ENCODE data around the gene TNXB.
A peak's percentile ranks its signal among the peaks of the same experiment; 100 is the strongest.

Gene TNXB

DNA sequence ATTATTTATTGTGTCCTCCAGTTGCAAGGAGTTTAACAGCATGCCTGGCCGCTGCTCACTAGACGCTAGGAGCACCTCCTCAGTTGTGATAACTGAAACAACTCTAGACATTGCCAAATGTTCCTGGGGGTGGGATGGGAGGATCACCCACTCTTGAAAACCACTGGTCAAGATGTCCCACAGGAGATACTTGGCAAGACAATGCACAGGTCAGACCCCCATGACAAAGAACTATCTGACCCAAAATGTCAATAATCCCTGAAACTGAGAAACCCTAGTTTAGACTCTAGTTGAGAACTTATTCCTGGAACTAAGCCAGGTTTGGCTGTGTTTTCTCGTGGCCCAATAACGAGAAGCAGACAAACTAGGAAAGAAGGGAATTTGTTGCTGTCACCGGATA lies 30.5 kb upstream of the TNXB start:
- DNase-seq (ENCODE audit: low spot score): no peak

DNA sequence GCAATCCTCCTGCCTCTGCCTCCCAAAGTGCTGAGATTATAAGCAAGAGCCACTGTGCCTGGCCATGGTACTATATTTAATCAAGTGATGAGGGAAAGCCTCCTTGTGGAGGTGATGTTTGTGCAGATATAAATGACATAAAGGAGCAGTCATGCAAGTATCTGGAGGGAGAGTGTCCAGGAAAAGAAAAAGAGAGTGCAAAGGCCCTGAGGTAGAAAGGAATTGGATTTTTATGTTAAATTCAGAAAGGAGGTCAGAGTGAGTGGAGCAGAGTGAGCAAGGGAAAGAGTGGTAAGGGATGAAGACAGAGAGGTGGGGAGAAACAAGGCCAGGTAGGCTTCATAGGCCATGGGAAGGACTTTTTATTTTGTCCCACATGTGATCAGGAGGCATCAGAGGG lies 28.3 kb upstream of the TNXB start:
- no peak for DNase-seq (ENCODE audit: low spot score)

DNA sequence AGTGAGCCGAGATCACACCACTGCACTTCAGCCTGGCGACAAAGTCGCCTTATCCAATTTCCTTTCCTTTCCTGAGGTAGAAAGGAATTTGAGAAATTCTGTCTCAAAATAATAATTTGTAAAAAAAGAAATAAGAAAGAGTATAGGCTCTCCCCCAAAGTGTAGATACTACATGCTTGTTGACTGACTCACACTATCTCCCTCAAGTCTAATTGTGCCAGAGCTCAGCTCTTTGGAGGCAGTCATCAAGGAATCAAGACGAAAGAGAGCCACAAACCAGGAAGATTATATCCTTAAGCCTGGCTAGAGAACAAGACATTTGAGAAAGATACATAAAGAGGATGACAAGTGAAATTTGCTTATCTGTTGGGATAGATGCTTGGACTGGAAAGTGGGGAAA lies 24.6 kb upstream of the TNXB start:
- DNase-seq (ENCODE audit: low spot score): no peak

DNA sequence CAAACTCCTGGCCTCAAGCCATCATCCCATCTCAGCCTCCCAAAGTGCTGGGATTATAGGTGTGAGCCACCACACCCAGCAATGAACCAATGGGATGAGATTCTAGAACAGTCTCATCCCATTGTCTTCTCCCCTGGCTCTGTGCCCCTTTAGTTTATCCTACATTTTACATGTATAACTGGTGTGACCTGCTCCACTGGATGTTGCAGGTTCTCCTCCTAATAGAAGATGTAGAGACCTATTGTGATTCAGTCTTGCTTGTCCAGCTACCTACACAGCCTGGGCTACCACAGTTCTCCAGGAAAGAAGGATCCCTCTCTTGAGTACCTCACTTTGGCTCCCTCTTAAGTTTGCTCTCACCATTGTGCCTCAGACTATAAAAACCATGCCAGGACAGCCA lies 23.0 kb upstream of the TNXB start:
- DNase-seq (ENCODE audit: low spot score): no peak

DNA sequence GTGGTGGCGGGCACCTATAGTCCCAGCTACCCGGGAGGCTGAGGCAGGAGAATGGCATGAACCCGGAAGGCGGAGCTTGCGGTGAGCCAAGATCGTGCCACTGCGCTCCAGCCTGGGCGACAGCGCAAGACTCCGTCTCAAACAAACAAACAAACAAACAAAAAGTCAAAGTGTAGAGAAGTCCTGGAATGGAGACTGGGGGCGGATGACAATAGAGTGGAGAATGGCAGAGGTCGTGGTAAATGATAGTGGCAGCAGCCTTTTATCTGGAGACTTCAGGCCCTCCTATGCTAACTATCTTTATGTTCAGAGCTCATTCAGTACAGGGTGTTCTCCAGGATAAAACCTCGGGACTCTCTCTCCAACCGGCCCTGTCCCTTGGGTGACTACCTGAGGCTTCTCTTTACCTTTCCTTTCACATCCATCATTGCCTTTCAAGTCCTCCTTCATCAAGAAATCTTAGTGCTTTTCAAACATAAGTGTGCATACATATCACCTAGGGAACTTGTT lies 22.4 kb upstream of the TNXB start:
- no peak for DNase-seq (ENCODE audit: low spot score)

DNA sequence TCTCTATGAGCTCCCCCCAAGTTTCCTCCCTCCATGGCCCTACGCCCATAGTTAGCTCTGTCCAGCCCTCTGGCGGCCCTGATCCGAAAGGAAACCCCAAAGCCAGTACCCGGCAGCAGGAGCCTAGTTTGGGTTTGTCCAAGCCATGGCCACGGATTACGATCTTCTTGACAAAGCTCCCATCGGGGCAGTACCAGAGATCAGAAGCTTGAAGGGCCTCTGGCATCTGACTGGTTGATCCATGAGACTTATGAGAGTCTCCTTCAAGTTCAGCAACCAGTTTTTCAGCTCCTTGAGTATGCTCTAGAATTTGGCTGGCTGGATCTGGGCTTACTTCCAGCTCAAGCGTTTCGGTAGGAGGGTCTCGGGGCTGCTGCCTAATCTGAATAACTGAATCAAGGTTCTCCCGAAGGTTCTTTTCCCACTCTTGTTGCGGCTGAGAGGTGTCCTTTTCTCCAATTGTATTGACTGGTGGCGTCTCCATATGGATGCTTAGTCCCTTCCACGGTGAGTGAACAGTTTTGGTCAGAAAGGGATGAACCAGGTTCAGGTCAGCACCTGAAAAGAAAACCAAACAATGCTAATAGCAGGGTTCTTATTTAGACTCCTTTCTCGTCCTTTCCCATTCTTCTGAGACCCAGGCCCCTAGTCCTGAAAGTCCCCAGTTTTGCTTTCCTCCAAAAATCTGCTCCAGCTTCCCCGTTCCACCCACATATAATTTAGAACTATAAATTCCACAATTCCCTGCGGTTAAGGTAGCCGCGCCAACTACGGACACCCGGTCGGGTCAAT lies 20.4 kb upstream of the TNXB start:
- DNase-seq (ENCODE audit: low spot score): no peak

DNA sequence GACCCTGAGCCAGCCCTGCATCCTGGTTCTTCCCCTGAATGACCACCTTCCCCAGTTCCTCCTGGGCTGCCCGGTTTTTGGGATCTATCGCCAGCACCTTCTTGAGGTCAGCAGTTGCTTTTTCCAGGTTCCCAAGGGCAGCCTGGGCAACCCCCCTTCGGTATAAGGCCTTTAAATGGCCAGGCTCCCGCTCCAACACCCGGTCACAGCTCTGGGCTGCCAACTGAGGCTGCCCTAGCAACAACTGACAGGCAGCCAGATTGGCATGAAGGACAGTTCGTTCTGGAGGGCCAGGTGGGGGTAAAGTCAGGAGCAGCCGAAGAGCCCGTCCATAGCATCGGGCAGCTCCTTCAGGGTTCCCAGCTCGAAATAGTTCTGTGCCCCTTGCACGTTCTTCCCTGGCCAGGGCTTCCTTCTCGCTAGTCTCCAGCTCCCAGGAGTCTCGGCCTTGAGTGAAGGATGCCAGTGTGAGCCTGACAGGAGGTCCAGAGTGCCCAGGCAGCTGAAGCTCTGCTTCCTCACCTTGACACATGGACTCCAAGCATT lies 19.7 kb upstream of the TNXB start:
- DNase-seq (ENCODE audit: low spot score): no peak

DNA sequence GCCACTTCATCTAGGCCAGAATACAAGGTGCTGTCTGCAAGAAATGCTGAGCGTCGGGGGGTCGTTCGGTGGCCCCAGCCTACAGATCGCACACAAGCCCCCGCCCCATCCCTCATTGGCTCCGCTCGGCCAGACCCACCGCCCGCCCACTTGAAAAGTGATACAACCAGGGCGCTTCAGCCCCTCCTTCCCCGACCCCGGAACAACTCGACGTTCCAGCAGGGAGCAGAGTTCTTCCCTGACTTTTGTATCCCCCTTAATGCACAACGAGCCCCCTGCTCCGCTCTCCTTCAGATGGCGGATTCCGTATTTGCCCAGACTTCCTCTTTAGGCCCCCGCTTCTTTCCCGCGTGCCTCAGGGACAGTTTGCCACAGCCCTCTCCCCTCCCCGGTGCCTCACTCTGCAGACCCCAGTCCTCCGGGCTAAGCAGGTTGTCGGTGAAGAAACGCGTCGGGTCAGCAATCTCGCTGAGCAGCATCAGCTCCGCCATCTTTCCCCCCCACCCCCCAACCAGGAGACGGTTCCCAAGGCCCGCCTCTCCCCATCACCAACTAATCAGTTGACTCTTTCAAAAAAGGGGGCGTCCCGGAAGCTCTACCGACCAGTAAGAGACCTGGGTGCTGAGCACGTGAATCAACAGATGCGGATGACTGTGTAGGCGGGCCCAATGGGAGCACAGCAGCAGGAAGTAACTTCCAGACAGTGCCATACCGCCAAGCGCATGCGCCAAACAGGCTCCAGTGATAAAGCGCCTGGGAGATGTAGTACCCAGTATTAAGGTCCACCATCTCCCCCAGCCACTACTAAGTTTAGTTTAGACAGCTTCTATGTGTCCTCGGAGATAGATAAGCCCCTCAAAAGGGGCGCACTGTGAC lies 18.8 kb upstream of the TNXB start, which contains the start of gene ATF6B:
Gene ATF6B, minus strand, starts transcription at position 530 of the 876 bp plus-strand sequence. Its CDS starts 39 bp downstream, at position 491.
- DNase-seq (ENCODE audit: low spot score): peak; percentile 98

DNA sequence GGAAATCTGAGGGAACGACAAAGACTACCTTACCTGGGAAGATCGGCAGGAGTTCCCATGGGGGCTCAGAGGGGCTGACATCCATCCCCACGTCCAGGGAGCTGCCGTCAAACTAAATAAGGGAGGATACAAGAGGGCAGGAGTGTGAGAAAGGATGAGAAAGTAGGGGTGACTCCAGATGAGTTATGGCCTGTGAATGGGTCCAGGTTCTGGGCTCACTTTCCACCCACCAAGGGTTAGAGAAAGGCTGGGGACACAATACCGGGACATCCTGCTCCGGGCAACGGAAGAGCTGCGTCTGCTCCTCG lies 18.2 kb upstream of the TNXB start:
- DNase-seq (ENCODE audit: low spot score): no peak

DNA sequence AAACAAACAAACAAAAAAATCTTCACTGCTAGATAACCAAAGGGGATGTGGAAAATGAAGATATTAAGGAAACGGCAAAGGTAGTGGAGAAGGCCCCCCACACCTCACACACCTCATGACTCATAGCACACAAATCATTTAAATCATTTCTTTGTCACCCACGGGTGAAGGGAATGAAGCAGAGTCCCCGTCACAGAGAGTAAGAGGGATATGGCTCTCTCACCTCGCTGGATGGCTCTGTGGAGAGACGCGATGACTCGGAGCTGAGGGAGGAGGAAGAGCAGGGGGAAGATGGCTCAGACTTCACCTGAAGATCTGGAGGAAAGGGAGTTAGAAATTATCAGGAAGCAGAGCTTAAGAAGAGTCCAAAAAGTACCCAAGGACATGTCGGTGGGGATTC lies 17.7 kb upstream of the TNXB start:
- no peak for DNase-seq (ENCODE audit: low spot score)

DNA sequence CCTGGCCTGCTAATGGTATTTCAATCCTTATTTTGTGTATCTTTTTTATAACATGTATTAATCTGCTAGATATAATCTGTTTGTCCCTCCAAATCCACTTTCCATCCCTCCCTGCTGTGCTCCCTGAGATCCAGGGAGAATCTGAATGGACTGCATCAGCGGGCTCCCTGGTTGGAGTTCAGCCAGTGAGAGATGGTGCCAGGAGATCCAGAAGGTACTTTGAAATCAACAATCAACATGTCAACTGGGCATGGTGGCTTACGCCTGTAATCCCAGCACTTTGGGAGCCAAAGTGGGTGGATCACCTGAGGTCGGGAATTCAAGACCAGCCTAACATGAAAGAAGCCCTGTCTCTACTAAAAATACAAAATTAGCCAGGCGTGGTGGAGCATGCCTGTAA lies 14.5 kb upstream of the TNXB start:
- DNase-seq (ENCODE audit: low spot score): no peak

DNA sequence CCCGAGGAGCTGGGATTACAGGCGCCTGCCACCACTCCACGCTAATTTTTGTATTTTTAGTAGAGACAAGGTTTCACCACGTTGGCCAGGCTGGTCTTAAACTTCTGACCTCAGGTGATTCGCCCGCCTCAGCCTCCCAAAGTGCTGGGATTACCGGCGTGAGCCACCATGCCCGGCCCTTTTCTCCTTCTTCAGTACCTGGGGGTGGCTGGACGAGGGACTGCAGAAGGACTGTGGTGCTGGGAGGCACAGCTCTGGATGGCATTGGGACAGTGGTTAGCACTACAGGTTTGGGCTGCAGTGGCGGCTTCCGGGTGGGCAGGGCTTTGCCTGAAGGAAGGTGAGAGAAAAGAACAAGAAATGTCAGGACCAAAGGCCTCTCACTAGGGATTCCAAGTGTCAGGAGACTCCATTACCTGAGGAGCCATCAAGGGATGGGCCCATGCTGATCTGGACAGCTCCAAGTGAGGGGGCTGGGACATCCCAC lies 11.5 kb upstream of the TNXB start:
- no peak for DNase-seq (ENCODE audit: low spot score)

DNA sequence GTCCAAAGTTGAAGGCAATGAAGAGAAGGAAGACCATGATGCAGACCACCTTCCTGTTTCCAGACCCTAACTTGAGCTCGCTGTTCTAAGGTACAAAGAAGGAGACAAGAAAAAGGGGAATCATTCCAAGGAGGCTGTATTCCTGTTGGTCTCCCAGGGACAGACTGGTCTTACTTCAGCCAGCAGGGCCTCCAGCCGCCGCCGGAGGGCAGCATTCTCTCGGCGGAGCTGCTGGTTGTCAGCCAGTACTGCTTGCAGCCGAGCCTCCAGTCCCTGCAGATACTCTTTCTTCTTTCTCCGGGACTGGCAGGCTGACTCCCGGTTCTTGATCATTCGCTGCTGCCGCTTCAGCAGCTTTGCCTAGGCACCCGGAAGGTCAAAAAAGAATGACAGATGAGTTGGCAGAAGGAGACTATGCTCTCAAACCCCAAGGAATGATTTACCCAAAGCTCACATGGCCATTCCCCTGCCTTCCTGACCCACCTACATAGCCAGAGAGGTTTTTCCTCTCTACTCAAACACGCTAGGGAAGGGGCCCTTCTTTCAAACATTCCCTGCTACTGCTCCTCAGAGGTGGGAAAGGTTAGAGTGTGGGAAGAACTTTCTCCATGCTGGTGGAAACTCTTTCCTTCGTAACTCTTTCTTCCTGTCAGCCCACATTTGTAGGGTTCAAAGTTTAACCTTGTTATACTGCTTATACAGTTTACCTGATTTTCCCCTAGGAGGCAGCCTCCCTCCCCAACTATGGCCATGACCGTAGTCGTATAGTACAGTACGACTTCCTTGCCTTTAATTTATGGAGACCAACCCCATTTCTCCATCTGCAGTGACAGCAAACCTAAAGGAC lies 9.9 kb upstream of the TNXB start:
- DNase-seq (ENCODE audit: low spot score): peak; percentile 83

DNA sequence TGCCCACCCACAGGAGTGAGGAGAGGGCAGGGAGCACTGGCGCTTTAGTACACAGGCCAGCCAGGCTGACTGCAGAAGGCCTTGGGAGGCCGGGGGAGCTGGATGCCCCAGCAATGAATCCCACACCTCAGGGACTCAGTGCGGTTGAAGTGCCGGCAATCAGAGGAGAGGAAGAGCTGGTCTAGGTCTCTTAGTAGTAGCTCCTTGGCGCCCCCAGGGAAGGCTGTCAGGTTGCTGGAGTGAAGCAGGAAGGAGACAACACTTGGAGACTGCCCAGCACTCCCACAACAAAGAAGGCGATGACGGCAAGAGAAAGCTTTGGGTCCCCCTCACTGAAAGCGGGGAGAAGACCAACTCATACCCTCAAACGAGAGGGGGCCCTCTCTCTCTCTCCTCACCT lies 8.3 kb upstream of the TNXB start:
- no peak for DNase-seq (ENCODE audit: low spot score)

DNA sequence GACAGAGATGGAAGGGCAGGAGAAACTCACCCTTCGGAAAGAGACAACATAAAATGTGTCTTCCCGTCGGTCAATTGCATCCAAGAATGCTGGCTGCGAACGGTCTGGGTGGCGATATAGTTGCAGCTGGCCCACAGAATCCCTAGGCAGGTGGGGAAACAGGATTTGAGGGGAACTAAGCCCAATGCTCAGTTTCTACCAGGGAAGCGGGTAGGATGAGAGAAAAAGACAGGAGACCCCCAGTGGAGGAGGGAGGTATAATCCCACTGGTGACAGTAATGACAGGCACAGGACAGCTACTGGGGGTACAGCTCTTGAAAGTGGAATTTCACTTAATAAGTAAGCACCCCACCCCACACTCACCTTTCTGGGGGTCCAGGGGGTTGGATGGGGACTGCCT lies 7.5 kb upstream of the TNXB start:
- DNase-seq (ENCODE audit: low spot score): no peak

DNA sequence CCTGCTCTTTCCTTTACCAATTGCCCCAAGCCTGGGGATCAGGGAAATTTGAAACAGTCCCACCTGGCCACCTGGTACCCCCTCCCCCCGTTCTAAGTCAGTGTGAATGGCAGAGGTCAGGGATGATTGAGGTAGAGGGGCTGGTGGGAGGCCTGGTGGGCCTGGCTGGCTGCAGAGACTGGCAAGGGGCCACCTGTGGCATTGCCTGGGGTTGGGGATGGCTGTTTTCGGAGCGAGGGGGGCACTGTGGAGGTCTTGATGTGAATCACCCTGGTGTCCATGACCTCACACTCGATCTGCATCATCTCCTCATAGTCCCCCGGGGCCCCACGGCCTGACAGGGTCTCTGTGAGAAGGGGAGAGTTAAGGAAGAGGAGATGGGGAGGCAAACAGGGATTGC lies 6.5 kb upstream of the TNXB start:
- DNase-seq (ENCODE audit: low spot score): no peak

DNA sequence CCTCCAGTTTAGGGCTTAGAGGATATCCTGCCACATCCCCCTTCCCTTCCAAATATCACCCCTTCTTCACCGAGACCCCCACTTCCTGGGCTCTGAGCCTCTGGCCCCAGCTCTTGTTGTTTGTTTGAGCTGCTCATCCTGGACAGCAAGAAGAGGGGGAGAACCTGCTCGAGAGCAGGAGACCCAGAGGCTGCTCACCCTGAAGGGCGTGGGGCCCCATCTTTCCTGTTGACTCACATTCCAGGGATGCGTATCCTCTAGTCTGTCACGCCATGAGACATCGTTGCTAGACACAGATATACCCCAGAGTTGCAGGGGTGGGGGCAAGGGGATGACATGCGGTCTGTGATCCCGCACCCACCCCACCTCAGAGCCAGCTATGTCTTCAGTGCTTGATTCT lies 5.7 kb upstream of the TNXB start:
- no peak for DNase-seq (ENCODE audit: low spot score)

DNA sequence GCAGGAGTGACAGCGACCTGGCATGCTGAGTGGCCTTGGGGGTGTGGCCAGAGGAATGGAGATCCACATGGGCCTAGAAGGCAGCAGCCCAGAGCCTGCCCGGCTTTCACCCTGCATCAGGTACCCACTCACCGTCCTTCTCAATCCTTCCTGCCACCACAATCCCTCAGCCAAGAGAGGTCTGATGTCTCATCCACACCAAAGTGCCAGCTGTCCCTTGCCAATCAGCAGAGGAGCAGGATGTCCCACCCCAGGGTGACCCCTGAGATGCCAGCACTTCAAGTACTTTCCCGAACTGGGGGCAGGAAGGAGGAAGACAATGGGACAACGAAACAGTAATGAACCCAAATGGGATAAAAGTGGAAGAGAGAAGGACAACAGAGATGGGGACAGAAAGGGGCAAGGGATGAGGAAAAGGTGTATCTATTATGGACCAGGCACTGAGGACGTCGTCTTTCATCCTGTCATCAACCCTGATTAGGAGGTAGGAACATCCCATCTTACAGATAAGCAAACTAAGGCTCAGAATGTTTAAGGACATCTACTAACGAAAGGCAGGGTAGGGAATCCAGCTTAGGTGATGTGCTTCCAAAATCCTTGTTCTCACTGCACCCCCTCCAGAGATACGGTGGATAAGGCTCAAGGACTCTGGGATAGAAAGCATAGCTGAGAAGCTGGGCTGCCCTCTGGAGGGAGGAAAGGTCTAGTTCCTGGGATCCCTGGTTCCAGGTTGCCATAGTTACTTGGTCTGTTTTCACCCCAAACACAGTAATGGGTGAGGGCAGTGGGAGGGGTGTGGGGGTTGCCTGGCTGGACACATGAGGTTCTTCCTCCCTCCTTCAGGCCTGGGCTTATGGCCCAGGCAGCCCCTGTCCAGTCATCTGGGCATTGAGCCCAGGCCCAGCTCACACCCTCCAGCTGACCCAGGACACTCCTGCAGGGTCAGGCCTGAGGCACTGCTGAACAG lies 4.5 kb upstream of the TNXB start:
- DNase-seq (ENCODE audit: low spot score): no peak

DNA sequence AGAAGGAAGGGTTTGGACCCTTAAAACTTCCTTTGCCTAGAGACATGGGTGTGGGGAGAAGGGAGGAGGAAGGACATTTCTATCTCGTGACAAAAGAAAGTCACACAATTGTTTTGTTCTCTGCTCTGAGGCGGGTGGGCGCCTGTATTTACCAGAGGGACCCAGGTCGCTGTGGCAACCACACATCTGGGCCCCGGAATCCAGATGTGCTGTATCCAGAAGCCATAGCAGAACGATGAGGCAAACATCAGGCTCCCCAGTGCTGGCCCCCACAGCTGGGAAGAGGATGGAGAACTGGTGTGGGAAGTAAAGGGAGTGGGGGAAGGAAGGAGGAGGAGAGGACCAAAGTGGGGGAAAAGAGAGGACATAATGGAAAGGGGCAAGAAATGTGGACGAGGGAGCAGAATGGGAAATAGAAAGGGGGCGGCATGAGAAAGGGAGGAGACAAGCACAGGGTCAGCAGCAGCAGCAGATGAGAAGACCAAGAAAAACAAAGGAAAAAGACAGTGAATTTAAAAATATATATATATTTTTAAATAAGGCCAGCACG lies 3.4 kb upstream of the TNXB start:
- no peak for DNase-seq (ENCODE audit: low spot score)

DNA sequence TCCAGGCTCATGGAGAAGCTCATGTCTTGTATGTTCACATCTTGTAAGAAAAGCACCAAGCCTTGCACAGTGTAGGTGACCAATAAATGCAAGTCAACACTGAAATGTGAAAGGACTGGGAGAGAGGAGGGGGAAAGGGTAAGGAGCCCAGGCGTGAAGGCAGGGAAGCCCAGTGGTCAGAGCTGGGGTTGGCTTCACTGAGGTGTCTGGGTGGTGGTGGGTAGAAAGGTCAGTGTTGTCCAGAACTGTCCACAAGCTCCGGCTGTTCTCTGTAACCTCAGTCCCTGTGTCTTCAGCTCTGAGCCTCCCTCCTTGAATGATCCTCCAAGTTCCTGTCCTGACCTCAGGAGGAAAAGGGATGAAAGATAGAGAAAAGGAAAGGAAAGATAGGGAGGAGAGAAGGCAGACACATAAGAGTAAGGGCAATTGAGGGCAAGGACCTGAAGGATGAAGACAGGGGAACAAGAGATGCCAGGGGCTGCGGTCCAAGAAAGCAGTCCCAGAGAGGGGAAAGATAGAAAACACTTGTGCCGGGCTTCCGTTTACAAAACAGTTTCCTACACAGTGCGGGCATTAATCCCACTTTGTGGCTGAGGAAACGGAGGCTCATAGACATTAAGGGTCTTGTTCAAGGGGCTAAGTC lies 2.4 kb upstream of the TNXB start:
- no peak for DNase-seq (ENCODE audit: low spot score)

All from kidney capillary endothelial cell (primary cell).